Body of pancreas (tissue), 4 donors: ENCODE data around the gene VPS39.

Experiments
- CTCF ChIP-seq, 7 experiments: fragments of 450-650 bp in 4 of 7; fragments of 200-600 bp in 3 of 7; sonication (generic) in 3 of 7; IDR thresholded peaks; one replicate each; pipeline ENCODE4 v1.5.1; 2016 to 2019; ENCODE audit warnings: antibody characterized with exemption in 7 of 7
- POLR2A ChIP-seq, 3 donors: fragments of 450-650 bp; IDR thresholded peaks; one replicate each; pipeline ENCODE4 v1.6.1; 2016; ENCODE audit warnings: antibody characterized with exemption in 3 of 3, mild to moderate bottlenecking in 2 of 3

- TF ChIP-seq CTCF (IDR thresholded peaks at IDR 0.05): no peak
- TF ChIP-seq POLR2A (IDR thresholded peaks at IDR 0.05): no peak
Observed at GRCh38 chr15:42201801-42202200, 6.3 kb downstream of the VPS39 start.
